Smooth muscle cell (in vitro differentiated cells): ENCODE results near the gene PSPH. TPM values are rescaled to one million over a fixed set of nuclear protein-coding genes. Genes with fewer than 3 reads are reported as not detected.
"Not testable (repeated sequence)": the region's sequence is repeated elsewhere in the genome, so short reads cannot be mapped to it uniquely, and the experiment has no call there.

Experiments used
- DNase-seq: peaks from one replicate; lab custom pipeline; 2025; ENCODE audit not compliant: unreplicated experiment; lab: John Stamatoyannopoulos, UW
- H2AFZ ChIP-seq: fragments of 200-600 bp; sonication (generic); 2 replicates; pipeline ENCODE4 v1.6.0; 2016; ENCODE audit warnings: antibody characterized with exemption, low read depth, mild to moderate bottlenecking
- H3F3A ChIP-seq: fragments of 200-600 bp; sonication (generic); 2 replicates; pipeline ENCODE4 v1.6.0; 2017; ENCODE audit warnings: antibody characterized with exemption, low read depth
- H3K27ac ChIP-seq: fragments of 200-600 bp; sonication (generic); 2 replicates; pipeline ENCODE4 v1.5.1; 2016; ENCODE audit warnings: low read depth, mild to moderate bottlenecking
- H3K27me3 ChIP-seq: fragments of 200-600 bp; sonication (generic); 2 replicates; pipeline ENCODE4 v1.6.1; 2016; ENCODE audit warnings: low read depth, mild to moderate bottlenecking
- H3K36me3 ChIP-seq: fragments of 200-600 bp; sonication (generic); 2 replicates; pipeline ENCODE4 v1.5.1; 2016; ENCODE audit warnings: low read depth
- H3K4me1 ChIP-seq: fragments of 200-600 bp; sonication (generic); 2 replicates; pipeline ENCODE4 v1.5.1; 2016; ENCODE audit warnings: low read depth
- H3K4me2 ChIP-seq: fragments of 200-600 bp; sonication (generic); 2 replicates; pipeline ENCODE4 v1.6.0; 2016; ENCODE audit warnings: mild to moderate bottlenecking
- H3K4me3 ChIP-seq: fragments of 200-600 bp; sonication (generic); 2 replicates; pipeline ENCODE4 v1.5.1; 2016; ENCODE audit warnings: mild to moderate bottlenecking
- H3K79me2 ChIP-seq: fragments of 200-600 bp; sonication (generic); 2 replicates; pipeline ENCODE4 v1.6.0; 2016; ENCODE audit warnings: low read depth, mild to moderate bottlenecking
- H3K9ac ChIP-seq: fragments of 200-600 bp; sonication (generic); 2 replicates; pipeline ENCODE4 v1.6.0; 2016; ENCODE audit warnings: low read depth
- H3K9me3 ChIP-seq: fragments of 200-600 bp; sonication (generic); replicated peaks from 2 replicates; pipeline ENCODE4 v1.5.1; 2016; ENCODE audit warnings: low read depth
- H4K20me1 ChIP-seq: fragments of 200-600 bp; sonication (generic); 2 replicates; pipeline ENCODE4 v1.6.0; 2016; ENCODE audit warnings: low read depth
- CTCF ChIP-seq: fragments of 200-600 bp; sonication (generic); IDR thresholded peaks from 2 replicates; pipeline ENCODE4 v1.5.1; 2017; ENCODE audit warnings: borderline replicate concordance, mild to moderate bottlenecking, antibody characterized with exemption; ENCODE audit not compliant: insufficient read depth, poor library complexity, severe bottlenecking
- WGBS: methylation state at CpG from one replicate; pipeline ENCODE4 v1.1.7; 2016; ENCODE audit warnings: low lambda C conversion rate; 5-methylcytosine and 5-hydroxymethylcytosine counted together
- polyA plus RNA-seq: library from polyadenylated mRNA; unstranded; fragments of >200 nt; fragmentation: Nextera tagmentation; extraction: Ambion mirVana; gene quantifications from 2 replicates; pipeline ENCODE4 v1.2.1, GENCODE V29; 2016
- total RNA-seq: library from RNA; depleted of rRNA; stranded (reverse); fragments of >200 nt; gene quantifications from 2 replicates; pipeline ENCODE4 v1.2.3, GENCODE V29; 2014

Gene PSPH
- total and polyA plus RNA-seq, 2 experiments from 2014 or later = 14.8 to 31.2 TPM

- Histone ChIP-seq H3K9ac (no peak within 1 kb of the TSS), H3K36me3 (no peaks in the 10 kb centered on the region), H3K4me1 (no peaks in the 10 kb centered on the region), H3K4me2 (no peak within 1 kb of the TSS), H3K4me3 (no peak within 1 kb of the TSS), H3K79me2 (no peaks in the 10 kb centered on the region), H3F3A (no peaks in the 10 kb centered on the region), H2AFZ (no peak within 1 kb of the TSS), H4K20me1 (no peaks in the 10 kb centered on the region), H3K27ac (no peak within 1 kb of the TSS), H3K27me3 (no peaks in the 10 kb centered on the region), H3K9me3 (no peaks in the 10 kb centered on the region)
- TF ChIP-seq CTCF = no peak
- WGBS = 84% methylated on average over 19 of the region's 19 CpGs
- DNase-seq = no peak
Observed at GRCh38 chr7:56092789-56093531, 41.7 kb upstream of the PSPH start, which contains the start of gene PHKG1. TSS of gene PHKG1 (minus strand) at chr7:56092952. CDS start at chr7:56088941, 4,011 bp downstream.

- not testable (repeated sequence) for H3K79me2 ChIP-seq, H3K27ac ChIP-seq, H3K9ac ChIP-seq, H3K4me1 ChIP-seq, H4K20me1 ChIP-seq, H2AFZ ChIP-seq, H3K4me2 ChIP-seq, H3K4me3 ChIP-seq, H3F3A ChIP-seq, H3K36me3 ChIP-seq, H3K27me3 ChIP-seq, DNase-seq, H3K9me3 ChIP-seq
- WGBS = 92% methylated on average over 6 of the region's 6 CpGs
Observed at GRCh38 chr7:56092388-56092787, 41.1 kb upstream of the PSPH start.

- H3K36me3 ChIP-seq = no peaks in the 10 kb centered on the region
- no peaks in the 10 kb centered on the region for H3K27me3 ChIP-seq
- H3K79me2 ChIP-seq = no peaks in the 10 kb centered on the region
- TF ChIP-seq CTCF = no peak
- H3K4me2 ChIP-seq = no peak overlapping the region
- H2AFZ ChIP-seq = no peak overlapping the region
- H4K20me1 ChIP-seq = no peaks in the 10 kb centered on the region
- no peaks in the 10 kb centered on the region for H3K9me3 ChIP-seq
- DNase-seq = no peak
- no peaks in the 10 kb centered on the region for H3F3A ChIP-seq
- H3K4me1 ChIP-seq = no peaks in the 10 kb centered on the region
- H3K27ac ChIP-seq = no peak overlapping the region
- WGBS = 91% methylated on average over 3 of the region's 3 CpGs
- H3K4me3 ChIP-seq = no peak overlapping the region
- H3K9ac ChIP-seq = no peak overlapping the region
Observed at GRCh38 chr7:56091591-56091990, 40.3 kb upstream of the PSPH start.

- no peak for TF ChIP-seq CTCF
- Histone ChIP-seq H4K20me1 (no peaks in the 10 kb centered on the region), H3K79me2 (no peaks in the 10 kb centered on the region), H2AFZ (no peak overlapping the region), H3K36me3 (no peaks in the 10 kb centered on the region), H3K4me2 (no peak overlapping the region), H3K27me3 (no peaks in the 10 kb centered on the region), H3K9me3 (no peaks in the 10 kb centered on the region), H3K9ac (no peak overlapping the region), H3K27ac (no peak overlapping the region), H3K4me3 (no peak overlapping the region), H3K4me1 (no peaks in the 10 kb centered on the region), H3F3A (no peaks in the 10 kb centered on the region)
- DNase-seq = no peak
- 96% methylated on average over 16 of the region's 16 CpGs for WGBS
Observed at GRCh38 chr7:56087445-56087844, 36.2 kb upstream of the PSPH start.
